ENCODE data around the gene LASP1NB.

GRCh38 chr17:38879878-38880665 lies 45.3 kb upstream of the LASP1NB start:
- TF ChIP-seq REST (IDR thresholded peaks at IDR 0.05; ENCODE audit: insufficient read depth in 1 of 2, low read depth in 2 of 2, low read length in 2 of 2) (peak in 1 of 2 experiments; percentile 9; a peak in 1 of 4 replicates), SIN3A (IDR thresholded peaks at IDR 0.05; ENCODE audit: borderline replicate concordance, insufficient read depth, low read length) (peak; percentile 30; the same call in 1 of the 2 replicates), POLR2AphosphoS5 (IDR thresholded peaks at IDR 0.05; ENCODE audit: low read depth, low read length) (no peak), TAF1 (IDR thresholded peaks at IDR 0.05; ENCODE audit: borderline replicate concordance, insufficient read depth, low read length) (no peak), FOXP2 (optimal IDR thresholded peaks at IDR 0.05; ENCODE audit: borderline replicate concordance, extremely low read depth, extremely low read length, insufficient read depth) (no peak)

Measured in PFSK-1 (cell line).